GM12864 (cell line): ENCODE measurements around the gene KCTD6.

ENCODE experiments used
- DNase-seq: peaks from one replicate; pipeline ENCODE4 v3.0.0-alpha.2; 2011; ENCODE audit warnings: low read depth
- H3K4me3 ChIP-seq: 2 replicates; pipeline ENCODE4 v1.5.1; 2011; ENCODE audit warnings: mild to moderate bottlenecking, low read depth, low read length, control low read depth
- CTCF ChIP-seq: IDR thresholded peaks from 2 replicates; pipeline ENCODE4 v1.5.1; 2011; ENCODE audit warnings: low read depth, mild to moderate bottlenecking, moderate library complexity, low read length, control low read depth, inconsistent platforms; ENCODE audit errors: missing control alignments

KCTD6 gene

DNA sequence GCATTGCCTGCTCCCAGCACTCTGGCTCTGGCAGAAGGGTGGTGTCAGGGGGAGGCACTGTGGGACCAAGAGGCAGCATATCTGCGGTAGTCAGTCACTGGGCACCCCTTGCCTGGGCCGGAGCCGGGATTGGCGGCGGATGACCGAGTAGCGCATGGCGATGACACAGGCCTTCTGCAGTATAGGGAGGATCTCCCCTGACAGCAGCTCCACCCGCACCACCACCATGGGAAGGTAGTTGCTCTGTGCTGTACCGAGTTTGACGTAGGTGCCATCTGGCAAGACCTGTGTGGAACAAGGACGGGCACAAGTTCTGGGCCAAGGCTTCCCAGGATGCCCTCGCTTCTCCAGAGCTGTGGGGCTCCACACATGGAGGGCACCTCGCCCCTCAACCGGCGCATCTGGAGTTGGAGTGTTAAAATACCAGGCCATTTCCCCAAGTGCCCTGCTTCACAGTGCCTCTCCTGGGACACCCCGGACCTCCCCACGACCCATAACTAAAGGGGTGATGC lies 38.5 kb downstream of the KCTD6 start:
- DNase-seq = no peak
- TF ChIP-seq CTCF = no peak
- H3K4me3 ChIP-seq = no peak overlapping the region

- H3K4me3 ChIP-seq = no peak overlapping the region
- no peak for TF ChIP-seq CTCF
- no peak for DNase-seq
These were observed 39.7 kb downstream of the KCTD6 start for GRCh38 chr3:58531555-58531954.

DNA sequence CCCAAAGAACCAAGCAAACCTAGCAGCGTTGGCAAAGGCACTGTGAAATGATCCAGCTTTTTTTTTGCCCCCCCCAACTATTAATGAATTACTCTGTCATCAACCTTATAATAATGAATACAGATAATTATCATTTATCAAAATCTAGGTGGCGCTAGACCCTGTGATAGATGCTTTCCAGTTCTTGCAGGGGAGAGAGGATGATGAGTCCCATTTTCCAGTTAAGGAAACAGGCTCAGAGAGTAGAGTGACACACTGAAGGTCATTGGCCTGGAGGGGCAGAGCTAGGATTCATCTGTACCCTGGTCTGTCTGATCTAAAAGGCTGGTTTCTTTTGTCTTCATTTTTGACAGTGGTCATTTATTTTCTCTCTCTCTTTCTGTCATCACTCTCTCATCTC lies 40.1 kb downstream of the KCTD6 start:
- H3K4me3 ChIP-seq = no peak overlapping the region
- TF ChIP-seq CTCF = peak; percentile 28
- no peak for DNase-seq

GRCh38 chr3:58532794-58533220 lies 40.9 kb downstream of the KCTD6 start:
- peak; percentile 16 for DNase-seq
- H3K4me3 ChIP-seq = no peak overlapping the region
- TF ChIP-seq CTCF = peak; percentile 95

GRCh38 chr3:58534592-58535494 lies 42.9 kb downstream of the KCTD6 start:
- no peak for DNase-seq
- no peak overlapping the region for H3K4me3 ChIP-seq
- peak; percentile 1 for TF ChIP-seq CTCF

DNA sequence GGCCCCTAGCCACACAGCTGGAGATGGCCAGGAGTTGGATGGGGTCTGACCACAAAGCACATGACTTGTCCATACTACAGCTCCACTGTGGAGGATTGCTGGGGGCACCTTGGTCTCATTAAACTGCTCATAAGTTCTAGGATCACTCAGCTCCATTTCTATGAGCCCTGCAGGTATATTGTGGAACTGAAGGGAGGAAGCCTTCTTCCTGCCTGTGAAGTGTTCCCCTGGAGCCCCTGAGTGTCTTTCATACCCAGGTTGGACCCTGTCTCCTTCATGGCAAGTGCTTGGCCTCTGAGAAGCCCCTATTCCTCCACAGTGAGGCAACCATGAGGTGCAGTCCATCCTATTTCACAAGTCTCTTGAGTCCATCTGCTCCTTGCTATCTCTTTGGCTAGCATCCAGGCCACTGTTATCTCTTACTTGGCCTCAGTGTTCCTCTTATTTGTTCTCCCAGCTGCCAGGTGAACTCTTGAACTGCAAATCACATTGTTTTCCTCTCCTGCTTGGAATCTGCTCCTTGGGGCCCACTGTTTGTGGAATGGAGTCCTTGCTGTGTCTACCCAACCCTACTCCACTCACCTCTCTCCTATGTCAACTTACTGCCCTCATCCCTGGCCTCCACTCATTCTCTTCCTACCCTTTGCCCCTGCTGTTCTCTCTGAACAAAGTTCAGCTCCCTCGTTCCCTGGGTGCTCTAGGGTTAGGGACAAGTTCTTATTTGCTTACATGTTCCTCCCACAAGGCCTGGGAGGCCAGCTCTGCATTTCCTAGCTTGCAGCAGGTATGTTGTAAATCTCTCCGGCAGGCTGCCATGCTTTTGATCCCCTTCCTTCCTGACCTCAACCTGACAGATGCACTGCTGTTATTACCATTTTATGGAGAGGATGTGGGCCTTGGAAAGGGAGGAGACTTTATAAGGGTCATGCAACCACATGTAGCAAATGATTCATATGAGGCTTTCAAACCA lies 43.9 kb downstream of the KCTD6 start:
- no peak overlapping the region for H3K4me3 ChIP-seq
- no peak for DNase-seq
- no peak for TF ChIP-seq CTCF
